SU-DHL-6 (cell line): ENCODE results near the gene MAML3.

ENCODE experiments used
- H2AFZ ChIP-seq: fragments of 200-600 bp; sonication (generic); 2 replicates; pipeline ENCODE4 v1.6.1; 2014; ENCODE audit warnings: low read depth, mild to moderate bottlenecking, moderate library complexity, mixed read lengths, antibody characterized with exemption, low read length; ENCODE audit not compliant: severe bottlenecking
- H3F3A ChIP-seq: fragments of 200-600 bp; shearing (Covaris generic); 2 replicates; pipeline ENCODE4 v1.6.0; 2016; ENCODE audit warnings: antibody characterized with exemption, mild to moderate bottlenecking; ENCODE audit not compliant: insufficient read depth
- H3K27ac ChIP-seq: fragments of 200-600 bp; sonication (generic); 2 replicates; pipeline ENCODE4 v1.5.1; 2016; ENCODE audit warnings: low read depth, mild to moderate bottlenecking, low read length, moderate library complexity, mixed read lengths
- H3K27me3 ChIP-seq: fragments of 200-600 bp; sonication (generic), shearing (Covaris generic); 2 replicates; pipeline ENCODE4 v1.6.0; 2014; ENCODE audit warnings: mild to moderate bottlenecking, low read length
- H3K36me3 ChIP-seq: fragments of 200-600 bp; sonication (generic); 2 replicates; pipeline ENCODE4 v1.6.1; 2014; ENCODE audit warnings: mild to moderate bottlenecking, low read length, mixed read lengths
- H3K4me2 ChIP-seq: fragments of 300-600, 200-600 bp; shearing (Covaris generic), sonication (generic); 2 replicates; pipeline ENCODE4 v1.6.0; 2014; ENCODE audit warnings: low read length, low read depth, mild to moderate bottlenecking; ENCODE audit not compliant: poor library complexity, severe bottlenecking
- H3K4me3 ChIP-seq: fragments of 200-600 bp; sonication (generic); 2 replicates; pipeline ENCODE4 v1.5.1; 2014; ENCODE audit warnings: antibody characterized with exemption, low read length, mild to moderate bottlenecking, mixed read lengths; ENCODE audit not compliant: insufficient read depth, poor library complexity, severe bottlenecking
- H3K79me2 ChIP-seq: fragments of 200-600 bp; sonication (generic); 2 replicates; pipeline ENCODE4 v1.6.1; 2014; ENCODE audit warnings: mild to moderate bottlenecking, low read length, moderate library complexity; ENCODE audit not compliant: insufficient read depth
- H3K9ac ChIP-seq: fragments of 200-600 bp; sonication (generic); 2 replicates; pipeline ENCODE4 v1.7.0; 2014; ENCODE audit warnings: mild to moderate bottlenecking, low read length
- H3K9me2 ChIP-seq: fragments of 200-600 bp; sonication (generic); replicated peaks from 2 replicates; pipeline ENCODE4 v1.6.1; 2014; ENCODE audit warnings: low read length; ENCODE audit not compliant: insufficient read depth
- H3K9me3 ChIP-seq: fragments of 200-600 bp; sonication (generic); 2 replicates; pipeline ENCODE4 v1.6.1; 2014; ENCODE audit warnings: low read length, mixed read lengths; ENCODE audit not compliant: insufficient read depth
- H4K20me1 ChIP-seq: fragments of 200-600 bp; sonication (generic); 2 replicates; pipeline ENCODE4 v1.6.1; 2014; ENCODE audit warnings: low read depth, mild to moderate bottlenecking, antibody characterized with exemption, low read length, moderate library complexity, mixed read lengths
- EZH2phosphoT487 ChIP-seq: fragments of 200-600 bp; sonication (generic), shearing (Covaris generic); conservative IDR thresholded peaks from 2 replicates; pipeline ENCODE4 v1.6.1; 2018; ENCODE audit warnings: mild to moderate bottlenecking, antibody characterized with exemption, low read length, moderate library complexity, mixed read lengths
- TF ChIP-seq, protein P1 (sequence below): fragments of 200-600 bp; sonication (generic); IDR thresholded peaks from one replicate; pipeline ENCODE4 v1.5.1; 2017; ENCODE audit warnings: antibody characterized with exemption, mild to moderate bottlenecking, low read length, moderate library complexity; ENCODE audit not compliant: insufficient read depth, poor library complexity, severe bottlenecking

Gene MAML3

GRCh38 chr4:140153718-140154571, at the start of gene MAML3:
Gene MAML3, minus strand, starts transcription at chr4:140154184. Its CDS starts 857 bp downstream, at chr4:140153327.
- H3K79me2 ChIP-seq = no peaks in the 10 kb centered on the region
- H3F3A ChIP-seq = peaks cover 21% of the 10 kb centered on the region
- H3K36me3 ChIP-seq = no peaks in the 10 kb centered on the region
- no peaks in the 10 kb centered on the region for H3K27me3 ChIP-seq
- no peak within 1 kb of the TSS for H3K27ac ChIP-seq
- H3K9me3 ChIP-seq = no peaks in the 10 kb centered on the region
- peak within 1 kb of the TSS; percentile 68 for H2AFZ ChIP-seq
- TF ChIP-seq EZH2phosphoT487 = no peak
- TF ChIP-seq, protein P1, sequence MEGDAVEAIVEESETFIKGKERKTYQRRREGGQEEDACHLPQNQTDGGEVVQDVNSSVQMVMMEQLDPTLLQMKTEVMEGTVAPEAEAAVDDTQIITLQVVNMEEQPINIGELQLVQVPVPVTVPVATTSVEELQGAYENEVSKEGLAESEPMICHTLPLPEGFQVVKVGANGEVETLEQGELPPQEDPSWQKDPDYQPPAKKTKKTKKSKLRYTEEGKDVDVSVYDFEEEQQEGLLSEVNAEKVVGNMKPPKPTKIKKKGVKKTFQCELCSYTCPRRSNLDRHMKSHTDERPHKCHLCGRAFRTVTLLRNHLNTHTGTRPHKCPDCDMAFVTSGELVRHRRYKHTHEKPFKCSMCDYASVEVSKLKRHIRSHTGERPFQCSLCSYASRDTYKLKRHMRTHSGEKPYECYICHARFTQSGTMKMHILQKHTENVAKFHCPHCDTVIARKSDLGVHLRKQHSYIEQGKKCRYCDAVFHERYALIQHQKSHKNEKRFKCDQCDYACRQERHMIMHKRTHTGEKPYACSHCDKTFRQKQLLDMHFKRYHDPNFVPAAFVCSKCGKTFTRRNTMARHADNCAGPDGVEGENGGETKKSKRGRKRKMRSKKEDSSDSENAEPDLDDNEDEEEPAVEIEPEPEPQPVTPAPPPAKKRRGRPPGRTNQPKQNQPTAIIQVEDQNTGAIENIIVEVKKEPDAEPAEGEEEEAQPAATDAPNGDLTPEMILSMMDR = no peak
- H3K4me3 ChIP-seq = peak within 1 kb of the TSS; percentile 63
- peak within 1 kb of the TSS; percentile 88 for H3K4me2 ChIP-seq
- H3K9ac ChIP-seq = peak within 1 kb of the TSS; percentile 61
- H3K9me2 ChIP-seq = no peaks in the 10 kb centered on the region
- H4K20me1 ChIP-seq = no peaks in the 10 kb centered on the region

DNA sequence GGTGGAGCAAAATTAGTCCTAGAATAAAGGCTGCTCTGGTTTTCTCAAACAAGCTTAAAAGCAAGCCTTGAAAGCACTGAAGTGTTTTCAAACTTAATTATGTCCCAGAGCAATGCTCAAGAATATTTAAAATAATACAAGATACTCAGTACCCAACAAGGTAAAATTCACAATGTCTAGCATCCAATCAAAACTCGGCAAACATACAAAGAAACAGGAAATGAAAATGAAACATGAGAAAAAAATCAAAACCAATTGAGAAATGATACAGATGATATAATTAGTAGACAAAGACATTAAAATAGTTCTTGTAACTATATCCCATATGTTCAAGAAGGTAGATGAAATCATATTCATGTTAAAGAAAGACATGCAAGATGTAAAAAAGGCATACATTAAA, 45.0 kb upstream of the MAML3 start:
- TF ChIP-seq, protein P1 = no peak
- TF ChIP-seq EZH2phosphoT487 = no peak
- no peak overlapping the region for H3K4me2 ChIP-seq
- H3K9me3 ChIP-seq = no peaks in the 10 kb centered on the region
- H3K79me2 ChIP-seq = no peaks in the 10 kb centered on the region
- no peak overlapping the region for H3K27ac ChIP-seq
- no peaks in the 10 kb centered on the region for H4K20me1 ChIP-seq
- H3K9me2 ChIP-seq = no peaks in the 10 kb centered on the region
- no peaks in the 10 kb centered on the region for H3F3A ChIP-seq
- H3K27me3 ChIP-seq = no peaks in the 10 kb centered on the region
- no peaks in the 10 kb centered on the region for H3K36me3 ChIP-seq
- no peak overlapping the region for H3K9ac ChIP-seq
- no peak overlapping the region for H2AFZ ChIP-seq
- H3K4me3 ChIP-seq = no peak overlapping the region

DNA sequence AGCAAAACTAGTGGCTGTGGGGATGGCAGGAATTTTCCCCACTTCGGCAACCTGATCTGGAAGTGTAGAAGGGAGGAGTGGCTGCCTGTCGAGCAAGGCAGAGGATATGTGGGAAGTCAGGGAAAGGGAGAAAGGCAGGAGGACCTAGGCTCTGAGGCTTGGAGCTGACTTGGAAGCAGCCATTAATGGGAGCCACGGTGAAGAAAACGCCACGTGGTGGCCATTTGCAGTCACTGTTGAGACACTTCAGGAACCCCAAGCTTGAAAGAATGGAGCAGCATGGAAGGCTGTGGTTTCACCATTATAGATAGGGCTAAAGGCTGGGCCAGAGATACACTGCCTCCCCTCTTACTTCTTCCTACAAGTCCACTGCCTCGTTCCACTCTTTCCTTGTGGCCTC, 41.8 kb upstream of the MAML3 start:
- no peak overlapping the region for H3K9ac ChIP-seq
- H3K4me3 ChIP-seq = no peak overlapping the region
- no peaks in the 10 kb centered on the region for H3K79me2 ChIP-seq
- H3F3A ChIP-seq = no peaks in the 10 kb centered on the region
- TF ChIP-seq, protein P1 = no peak
- no peak for TF ChIP-seq EZH2phosphoT487
- no peak overlapping the region for H2AFZ ChIP-seq
- H3K9me2 ChIP-seq = no peaks in the 10 kb centered on the region
- no peak overlapping the region for H3K4me2 ChIP-seq
- H3K27ac ChIP-seq = no peak overlapping the region
- no peaks in the 10 kb centered on the region for H3K27me3 ChIP-seq
- H3K9me3 ChIP-seq = no peaks in the 10 kb centered on the region
- H3K36me3 ChIP-seq = no peaks in the 10 kb centered on the region
- H4K20me1 ChIP-seq = no peaks in the 10 kb centered on the region
